Mesendoderm (in vitro differentiated cells): ENCODE data around the gene TPRG1L.

Experiments used
- DNase-seq: peaks from one replicate; pipeline ENCODE4 v3.0.0; 2013
- H2AK5ac ChIP-seq: 2 replicates; pipeline ENCODE4 v1.6.1; 2013; ENCODE audit warnings: low read length, inconsistent platforms
- H2BK120ac ChIP-seq: 2 replicates; pipeline ENCODE4 v1.6.1; 2013; ENCODE audit warnings: low read depth, mild to moderate bottlenecking, low read length, moderate library complexity, mixed read lengths
- H2BK15ac ChIP-seq: replicated peaks from 2 replicates; pipeline ENCODE4 v1.6.1; 2013; ENCODE audit warnings: low read depth, mild to moderate bottlenecking, moderate library complexity
- H2BK5ac ChIP-seq: 2 replicates; pipeline ENCODE4 v1.6.1; 2013; ENCODE audit warnings: low read length, inconsistent platforms
- H3K18ac ChIP-seq: 2 replicates; pipeline ENCODE4 v1.6.1; 2013; ENCODE audit warnings: mild to moderate bottlenecking, low read length, mixed read lengths
- H3K23ac ChIP-seq: one replicate; pipeline ENCODE4 v1.6.1; 2013; ENCODE audit warnings: low read length
- H3K27ac ChIP-seq: 2 replicates; pipeline ENCODE4 v1.5.1; 2013; ENCODE audit warnings: low read depth, mild to moderate bottlenecking, inconsistent platforms, low read length, moderate library complexity
- H3K27me3 ChIP-seq: 2 replicates; pipeline ENCODE4 v1.6.1; 2013; ENCODE audit warnings: low read length, control low read depth, mild to moderate bottlenecking, inconsistent platforms; ENCODE audit not compliant: insufficient read depth, poor library complexity
- H3K36me3 ChIP-seq: 2 replicates; pipeline ENCODE4 v1.6.1; 2013; ENCODE audit warnings: low read length, inconsistent platforms; ENCODE audit not compliant: control insufficient read depth, insufficient read depth
- H3K4ac ChIP-seq: one replicate; pipeline ENCODE4 v1.6.1; 2013; ENCODE audit warnings: low read depth, mild to moderate bottlenecking, low read length, moderate library complexity
- H3K4me1 ChIP-seq: 2 replicates; pipeline ENCODE4 v1.6.1; 2013; ENCODE audit warnings: low read depth, low read length, inconsistent platforms; ENCODE audit not compliant: control insufficient read depth
- H3K4me2 ChIP-seq: 2 replicates; pipeline ENCODE4 v1.6.1; 2013; ENCODE audit warnings: low read length
- H3K4me3 ChIP-seq: 2 replicates; pipeline ENCODE4 v1.5.1; 2013; ENCODE audit warnings: mild to moderate bottlenecking, low read length
- H3K56ac ChIP-seq: one replicate; pipeline ENCODE4 v1.6.1; 2013; ENCODE audit warnings: low read length
- H3K79me1 ChIP-seq: 2 replicates; pipeline ENCODE4 v1.6.1; 2013; ENCODE audit warnings: low read length, inconsistent platforms
- H3K79me2 ChIP-seq: 2 replicates; pipeline ENCODE4 v1.6.1; 2013; ENCODE audit warnings: mild to moderate bottlenecking, low read length; ENCODE audit not compliant: control insufficient read depth, insufficient read depth
- H3K9ac ChIP-seq: 2 replicates; pipeline ENCODE4 v1.6.1; 2013; ENCODE audit warnings: low read length, inconsistent platforms
- H4K5ac ChIP-seq: one replicate; pipeline ENCODE4 v1.6.1; 2013; ENCODE audit warnings: low read length
- H4K8ac ChIP-seq: one replicate; pipeline ENCODE4 v1.6.1; 2013; ENCODE audit warnings: low read depth, mild to moderate bottlenecking, control low read depth, low read length, moderate library complexity
- WGBS: extraction: QIAGEN DNeasy Blood & Tissue Kit; methylation state at CpG from one replicate; pipeline ENCODE4 v1.1.7; 2013; ENCODE audit warnings: low lambda C conversion rate, missing lambda C conversion rate; ENCODE audit not compliant: insufficient coverage; ENCODE audit errors: extremely low coverage; 5-methylcytosine and 5-hydroxymethylcytosine counted together

The TPRG1L gene

GRCh38 chr1:3663999-3664699, 39.3 kb downstream of the TPRG1L start:
- H2AK5ac ChIP-seq = no peak overlapping the region
- H2BK5ac ChIP-seq = no peak overlapping the region
- no peak overlapping the region for H3K27ac ChIP-seq
- H2BK15ac ChIP-seq = no peak overlapping the region
- H3K18ac ChIP-seq = no peak overlapping the region
- no peak overlapping the region for H3K9ac ChIP-seq
- H3K79me1 ChIP-seq = no peaks in the 10 kb centered on the region
- no peak overlapping the region for H2BK120ac ChIP-seq
- no peak for DNase-seq
- no CpG with 5 or more reads among the region's 14 CpGs for WGBS
- no peak overlapping the region for H3K4me3 ChIP-seq
- no peak overlapping the region for H3K4me2 ChIP-seq
- H3K4ac ChIP-seq = no peak overlapping the region
- no peaks in the 10 kb centered on the region for H3K36me3 ChIP-seq
- no peaks in the 10 kb centered on the region for H3K79me2 ChIP-seq
- H4K5ac ChIP-seq = no peak overlapping the region
- no peak overlapping the region for H4K8ac ChIP-seq
- H3K56ac ChIP-seq = no peak overlapping the region
- no peaks in the 10 kb centered on the region for H3K4me1 ChIP-seq
- no peaks in the 10 kb centered on the region for H3K27me3 ChIP-seq
- H3K23ac ChIP-seq = no peak overlapping the region

GRCh38 chr1:3664700-3665375, 40.0 kb downstream of the TPRG1L start:
- no peaks in the 10 kb centered on the region for H3K79me1 ChIP-seq
- H3K4me1 ChIP-seq = no peaks in the 10 kb centered on the region
- H3K4ac ChIP-seq = no peak overlapping the region
- H4K8ac ChIP-seq = no peak overlapping the region
- no peak overlapping the region for H3K9ac ChIP-seq
- DNase-seq = no peak
- no CpG with 5 or more reads among the region's 14 CpGs for WGBS
- no peak overlapping the region for H3K27ac ChIP-seq
- no peak overlapping the region for H4K5ac ChIP-seq
- H2BK15ac ChIP-seq = no peak overlapping the region
- no peaks in the 10 kb centered on the region for H3K36me3 ChIP-seq
- no peak overlapping the region for H2AK5ac ChIP-seq
- H3K18ac ChIP-seq = no peak overlapping the region
- no peaks in the 10 kb centered on the region for H3K79me2 ChIP-seq
- H2BK120ac ChIP-seq = no peak overlapping the region
- no peak overlapping the region for H3K4me3 ChIP-seq
- H3K23ac ChIP-seq = no peak overlapping the region
- no peaks in the 10 kb centered on the region for H3K27me3 ChIP-seq
- no peak overlapping the region for H3K4me2 ChIP-seq
- H2BK5ac ChIP-seq = no peak overlapping the region
- no peak overlapping the region for H3K56ac ChIP-seq

GRCh38 chr1:3668148-3668547, 43.3 kb downstream of the TPRG1L start:
- no peak overlapping the region for H3K4me2 ChIP-seq
- H3K79me1 ChIP-seq = no peaks in the 10 kb centered on the region
- no peak for DNase-seq
- H2BK120ac ChIP-seq = no peak overlapping the region
- no peaks in the 10 kb centered on the region for H3K4me1 ChIP-seq
- H3K27me3 ChIP-seq = no peaks in the 10 kb centered on the region
- H3K23ac ChIP-seq = no peak overlapping the region
- H4K8ac ChIP-seq = no peak overlapping the region
- H3K18ac ChIP-seq = no peak overlapping the region
- H3K79me2 ChIP-seq = no peaks in the 10 kb centered on the region
- H3K36me3 ChIP-seq = no peaks in the 10 kb centered on the region
- no peak overlapping the region for H2BK5ac ChIP-seq
- H3K4me3 ChIP-seq = no peak overlapping the region
- H3K27ac ChIP-seq = no peak overlapping the region
- H2AK5ac ChIP-seq = no peak overlapping the region
- H2BK15ac ChIP-seq = no peak overlapping the region
- WGBS = no CpG with 5 or more reads among the region's 8 CpGs
- H4K5ac ChIP-seq = no peak overlapping the region
- no peak overlapping the region for H3K9ac ChIP-seq
- no peak overlapping the region for H3K4ac ChIP-seq
- H3K56ac ChIP-seq = no peak overlapping the region

- Histone ChIP-seq H3K4me3 (no peak overlapping the region), H3K27me3 (no peaks in the 10 kb centered on the region), H3K27ac (no peak overlapping the region), H3K56ac (no peak overlapping the region), H3K23ac (no peak overlapping the region), H3K79me1 (no peaks in the 10 kb centered on the region), H2AK5ac (no peak overlapping the region), H2BK5ac (no peak overlapping the region), H3K4me1 (no peaks in the 10 kb centered on the region), H3K9ac (no peak overlapping the region), H2BK15ac (no peak overlapping the region), H3K18ac (no peak overlapping the region), H4K8ac (no peak overlapping the region), H4K5ac (no peak overlapping the region), H2BK120ac (no peak overlapping the region), H3K79me2 (no peaks in the 10 kb centered on the region), H3K4ac (no peak overlapping the region), H3K36me3 (no peaks in the 10 kb centered on the region), H3K4me2 (no peak overlapping the region)
- DNase-seq = peak; percentile 82
- WGBS = no CpG with 5 or more reads among the region's 30 CpGs
Observed at GRCh38 chr1:3668585-3669300, 43.9 kb downstream of the TPRG1L start.

GRCh38 chr1:3669421-3669821, 44.6 kb downstream of the TPRG1L start:
- Histone ChIP-seq H3K27me3 (no peaks in the 10 kb centered on the region), H2AK5ac (no peak overlapping the region), H3K4me1 (no peaks in the 10 kb centered on the region), H2BK15ac (no peak overlapping the region), H3K9ac (no peak overlapping the region), H3K23ac (no peak overlapping the region), H2BK5ac (no peak overlapping the region), H4K5ac (no peak overlapping the region), H4K8ac (no peak overlapping the region), H3K4ac (no peak overlapping the region), H3K36me3 (no peaks in the 10 kb centered on the region), H3K79me1 (no peaks in the 10 kb centered on the region), H3K4me2 (no peak overlapping the region), H3K27ac (no peak overlapping the region), H3K79me2 (no peaks in the 10 kb centered on the region), H2BK120ac (no peak overlapping the region), H3K4me3 (no peak overlapping the region), H3K18ac (no peak overlapping the region), H3K56ac (no peak overlapping the region)
- DNase-seq = no peak
- WGBS = no CpG with 5 or more reads among the region's 14 CpGs
